B cell (primary cell): ENCODE measurements around the gene PROC. TPM values are rescaled to one million over a fixed set of nuclear protein-coding genes. Genes with fewer than 3 reads are reported as not detected.

Experiments used
- ATAC-seq: fragments of 200-7000 bp; cut with Tn5 transposase; one replicate; pipeline ENCODE4 v1.10.0; 2021; ENCODE audit warnings: low read depth, mild to moderate bottlenecking, moderate number of reproducible peaks, moderate library complexity
- CTCF ChIA-PET: fragments of 350-600 bp; sonication (Branson Sonifier 250); formaldehyde crosslinking; loops from one replicate; lab custom pipeline; 2021; ENCODE audit warnings: antibody characterized with exemption, inconsistent platforms; lab: Charles Lee
- POLR2A ChIA-PET: fragments of 350-600 bp; sonication (Branson Sonifier 250); formaldehyde crosslinking; loops from one replicate; lab custom pipeline; 2021; ENCODE audit warnings: antibody characterized with exemption; lab: Charles Lee
- DNase-seq: peaks from one replicate; pipeline ENCODE4 v3.0.0; 2013
- H2AFZ ChIP-seq: 2 replicates; pipeline ENCODE4 v1.6.1; 2012; ENCODE audit warnings: mild to moderate bottlenecking, low read depth, low read length; ENCODE audit not compliant: insufficient read depth, poor library complexity, severe bottlenecking
- H3K27ac ChIP-seq, 2 donors: 1 replicate in 1 of 2; 2 replicates in 1 of 2; pipeline ENCODE4 v1.5.1; 2012 to 2013; ENCODE audit warnings: low read length in 2 of 2, mild to moderate bottlenecking in 2 of 2, moderate library complexity in 1 of 2
- H3K27me3 ChIP-seq, 4 experiments: fragments of 200-600 bp in 1 of 4; sonication (generic) in 1 of 4; replicated peaks in 1 of 4; 1 replicate in 2 of 4; 2 replicates in 2 of 4; pipeline versions ENCODE4 v1.6.1 to v1.7.0; 2013 to 2016; ENCODE audit warnings: low read length in 3 of 4, mild to moderate bottlenecking in 2 of 4, mixed read lengths in 1 of 4, moderate library complexity in 1 of 4; ENCODE audit not compliant: insufficient read depth in 4 of 4, control insufficient read depth in 3 of 4; ENCODE audit errors: control extremely low read depth in 1 of 4
- H3K36me3 ChIP-seq, 2 experiments: replicated peaks in 1 of 2; 1 replicate in 1 of 2; 2 replicates in 1 of 2; pipeline versions ENCODE4 v1.6.1 to v1.7.1; 2013; ENCODE audit warnings: low read length in 1 of 2; ENCODE audit not compliant: insufficient read depth in 2 of 2, control insufficient read depth in 1 of 2; ENCODE audit errors: control extremely low read depth in 1 of 2, extremely low read depth in 1 of 2
- H3K4me1 ChIP-seq, 2 donors: fragments of 200-600 bp in 1 of 2; sonication (generic) in 1 of 2; 1 replicate in 1 of 2; 2 replicates in 1 of 2; pipeline versions ENCODE4 v1.5.1 to v1.6.1; 2013 to 2017; ENCODE audit warnings: low read length in 2 of 2; ENCODE audit not compliant: control insufficient read depth in 2 of 2, insufficient read depth in 2 of 2
- H3K4me2 ChIP-seq: replicated peaks from 2 replicates; pipeline ENCODE3; 2012; ENCODE audit warnings: mild to moderate bottlenecking, low read depth, low read length; ENCODE audit not compliant: poor library complexity, severe bottlenecking
- H3K4me3 ChIP-seq, 5 experiments: fragments of 200-600 bp in 1 of 5; sonication (generic) in 1 of 5; 1 replicate in 3 of 5; 2 replicates in 2 of 5; pipeline versions ENCODE4 v1.5.1 to v1.7.0; 2011 to 2016; ENCODE audit warnings: low read length in 4 of 5, mild to moderate bottlenecking in 4 of 5, low read depth in 2 of 5, control low read depth in 1 of 5, moderate library complexity in 1 of 5; ENCODE audit not compliant: insufficient read depth in 1 of 5; ENCODE audit errors: control extremely low read depth in 1 of 5, extremely low read depth in 1 of 5
- H3K79me2 ChIP-seq: fragments of 200-600 bp; sonication (generic); one replicate; pipeline ENCODE4 v1.6.0; 2016; ENCODE audit warnings: low read length; ENCODE audit not compliant: control insufficient read depth, insufficient read depth
- H3K9ac ChIP-seq: fragments of 200-600 bp; sonication (generic); 2 replicates; pipeline ENCODE4 v1.6.1; 2017; ENCODE audit warnings: mild to moderate bottlenecking, low read length, moderate library complexity
- H3K9me3 ChIP-seq, 3 donors: one replicate each; pipeline versions ENCODE4 v1.6.1 to v1.7.1; 2013; ENCODE audit warnings: low read length in 2 of 3; ENCODE audit not compliant: control insufficient read depth in 2 of 3, insufficient read depth in 1 of 3; ENCODE audit errors: control extremely low read depth in 1 of 3
- H4K20me1 ChIP-seq: 2 replicates; pipeline ENCODE4 v1.6.0; 2012; ENCODE audit warnings: mild to moderate bottlenecking, low read length; ENCODE audit not compliant: insufficient read depth, control insufficient read depth, poor library complexity, severe bottlenecking
- H3K27ac Mint-ChIP-seq: one replicate; pipeline ENCODE4 v1.8.0; 2021; ENCODE audit warnings: mixed read lengths
- H3K27me3 Mint-ChIP-seq: one replicate; pipeline ENCODE4 v1.8.0; 2021; ENCODE audit warnings: mixed read lengths
- H3K4me1 Mint-ChIP-seq: one replicate; pipeline ENCODE4 v1.8.0; 2021; ENCODE audit warnings: mixed read lengths
- H3K4me3 Mint-ChIP-seq: one replicate; pipeline ENCODE4 v1.8.0; 2021; ENCODE audit warnings: mixed read lengths
- H3K9me3 Mint-ChIP-seq: one replicate; pipeline ENCODE4 v1.8.0; 2022; ENCODE audit warnings: mixed read lengths; ENCODE audit not compliant: insufficient read depth
- EZH2 ChIP-seq: IDR thresholded peaks from 2 replicates; pipeline ENCODE4 v1.6.1; 2012; ENCODE audit warnings: borderline replicate concordance, low read depth, mild to moderate bottlenecking, moderate library complexity, low read length; ENCODE audit not compliant: insufficient read depth, poor library complexity, severe bottlenecking
- WGBS: methylation state at CpG from one replicate; pipeline ENCODE4 v1.1.5; 2013; ENCODE audit warnings: missing lambda C conversion rate; ENCODE audit not compliant: insufficient coverage; 5-methylcytosine and 5-hydroxymethylcytosine counted together
- intact Hi-C: fragments of 100-400 bp; cut with micrococcal nuclease; formaldehyde crosslinking; loops from one replicate; pipeline ENCODE4 v1.10.0; 2022
- polyA plus RNA-seq: library from polyadenylated mRNA; depleted of rRNA; stranded (reverse); fragments of >200 nt; gene quantifications from 2 replicates; pipeline ENCODE4 v1.2.3, GENCODE V29; 2012
- total RNA-seq, 2 donors: library from RNA; stranded (reverse); fragments of 120-200 nt in 1 of 2; gene quantifications; 1 replicate in 1 of 2; 2 replicates in 1 of 2; pipeline versions ENCODE4 v1.2.3 to v1.2.4, GENCODE V29; 2013 to 2022
- TF ChIP-seq, protein P1 (sequence below): fragments of 200-600 bp; IDR thresholded peaks from one replicate; pipeline ENCODE4 v1.8.0; 2022; ENCODE audit warnings: antibody characterized with exemption, mild to moderate bottlenecking

The PROC gene
- total and polyA plus RNA-seq, 2 donors (not counting 1 experiment from before 2014, with no cell fraction given) = 0.40 TPM; not detected in 1

DNA sequence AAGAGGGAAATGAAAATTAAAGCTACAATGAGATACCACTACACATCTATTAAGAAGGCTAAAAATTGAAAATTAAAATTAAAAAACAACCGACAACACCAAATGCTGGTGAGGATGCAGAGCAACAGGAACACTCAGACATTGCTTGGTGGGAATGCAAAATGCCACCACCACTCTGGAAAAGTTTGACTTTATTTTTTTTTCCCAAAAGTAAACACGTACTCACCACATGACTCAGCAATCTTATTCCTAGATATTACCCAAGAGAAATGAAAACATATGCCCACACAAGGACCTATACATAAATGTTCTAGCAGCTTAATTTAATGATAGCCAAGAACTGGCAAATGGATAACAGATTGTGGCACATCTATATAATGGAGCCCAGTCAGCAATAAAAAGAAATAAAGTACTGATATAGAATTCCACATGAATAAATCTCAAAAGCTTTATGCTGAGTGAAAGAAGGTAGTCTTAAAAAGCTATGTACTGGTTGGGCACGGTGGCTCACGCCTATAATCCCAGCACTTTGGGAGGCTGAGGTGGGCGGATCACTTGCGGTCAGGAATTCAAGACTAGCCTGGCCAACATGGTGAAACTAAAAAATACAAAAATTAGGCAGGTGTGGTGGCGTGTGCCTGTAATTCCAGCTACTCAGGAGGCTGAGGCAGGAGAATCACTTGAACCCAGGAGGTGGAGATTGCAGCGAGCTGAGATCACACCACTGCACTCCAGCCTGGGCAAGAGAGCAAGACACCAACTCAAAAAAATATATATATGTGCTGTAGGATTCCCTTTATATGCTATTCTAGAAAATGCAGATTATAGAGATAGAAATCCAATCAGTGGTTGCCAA, 4.2 kb upstream of the PROC start:
- ATAC-seq (no peak), DNase-seq (no peak)
- Histone ChIP-seq H4K20me1 (no peaks in the 10 kb centered on the region), H2AFZ (no peak overlapping the region), H3K79me2 (no peaks in the 10 kb centered on the region), H3K9ac (no peak overlapping the region), H3K27ac (no peak overlapping the region), H3K27me3 (no peaks in the 10 kb centered on the region), H3K4me3 (no peak overlapping the region), H3K36me3 (no peaks in the 10 kb centered on the region), H3K9me3 (peaks cover 0 to 1% (median 0%) of the 10 kb centered on the region in 3 donors), H3K4me1 (peaks cover 33 to 42% of the 10 kb centered on the region in 2 donors), H3K4me2 (no peak overlapping the region)
- WGBS = 88% methylated on average over 5 of the region's 8 CpGs
- H3K27ac Mint-ChIP-seq = no peak overlapping the region
- no peak for TF ChIP-seq EZH2
- TF ChIP-seq, protein P1, sequence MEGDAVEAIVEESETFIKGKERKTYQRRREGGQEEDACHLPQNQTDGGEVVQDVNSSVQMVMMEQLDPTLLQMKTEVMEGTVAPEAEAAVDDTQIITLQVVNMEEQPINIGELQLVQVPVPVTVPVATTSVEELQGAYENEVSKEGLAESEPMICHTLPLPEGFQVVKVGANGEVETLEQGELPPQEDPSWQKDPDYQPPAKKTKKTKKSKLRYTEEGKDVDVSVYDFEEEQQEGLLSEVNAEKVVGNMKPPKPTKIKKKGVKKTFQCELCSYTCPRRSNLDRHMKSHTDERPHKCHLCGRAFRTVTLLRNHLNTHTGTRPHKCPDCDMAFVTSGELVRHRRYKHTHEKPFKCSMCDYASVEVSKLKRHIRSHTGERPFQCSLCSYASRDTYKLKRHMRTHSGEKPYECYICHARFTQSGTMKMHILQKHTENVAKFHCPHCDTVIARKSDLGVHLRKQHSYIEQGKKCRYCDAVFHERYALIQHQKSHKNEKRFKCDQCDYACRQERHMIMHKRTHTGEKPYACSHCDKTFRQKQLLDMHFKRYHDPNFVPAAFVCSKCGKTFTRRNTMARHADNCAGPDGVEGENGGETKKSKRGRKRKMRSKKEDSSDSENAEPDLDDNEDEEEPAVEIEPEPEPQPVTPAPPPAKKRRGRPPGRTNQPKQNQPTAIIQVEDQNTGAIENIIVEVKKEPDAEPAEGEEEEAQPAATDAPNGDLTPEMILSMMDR = no peak
- H3K9me3 Mint-ChIP-seq = no peaks in the 10 kb centered on the region
- H3K4me1 Mint-ChIP-seq = peaks cover 56% of the 10 kb centered on the region
- intact Hi-C loops = no loop called here
- CTCF ChIA-PET = interaction anchor here (0.9 to 3.6 kb wide), 8 partner anchors 10 to 65 kb away, joined by 3 to 22 read pairs (median 4); partner anchors contain the start of gene MAP3K2
- peak overlapping the region; percentile 42 for H3K4me3 Mint-ChIP-seq
- no peaks in the 10 kb centered on the region for H3K27me3 Mint-ChIP-seq
- POLR2A ChIA-PET = no interaction called here
